ENCODE measurements around the gene SLC28A2. TPM values are rescaled to one million over a fixed set of nuclear protein-coding genes. Genes with fewer than 3 reads are reported as not detected.
A peak's percentile ranks its signal among the peaks of the same experiment; 100 is the strongest.

Gene SLC28A2
- total and polyA plus RNA-seq, 2 of the 13 experiments (the other 11 are each of a cell fraction or from before 2014, with no cell fraction given) = 0.01 to 0.11 TPM

DNA sequence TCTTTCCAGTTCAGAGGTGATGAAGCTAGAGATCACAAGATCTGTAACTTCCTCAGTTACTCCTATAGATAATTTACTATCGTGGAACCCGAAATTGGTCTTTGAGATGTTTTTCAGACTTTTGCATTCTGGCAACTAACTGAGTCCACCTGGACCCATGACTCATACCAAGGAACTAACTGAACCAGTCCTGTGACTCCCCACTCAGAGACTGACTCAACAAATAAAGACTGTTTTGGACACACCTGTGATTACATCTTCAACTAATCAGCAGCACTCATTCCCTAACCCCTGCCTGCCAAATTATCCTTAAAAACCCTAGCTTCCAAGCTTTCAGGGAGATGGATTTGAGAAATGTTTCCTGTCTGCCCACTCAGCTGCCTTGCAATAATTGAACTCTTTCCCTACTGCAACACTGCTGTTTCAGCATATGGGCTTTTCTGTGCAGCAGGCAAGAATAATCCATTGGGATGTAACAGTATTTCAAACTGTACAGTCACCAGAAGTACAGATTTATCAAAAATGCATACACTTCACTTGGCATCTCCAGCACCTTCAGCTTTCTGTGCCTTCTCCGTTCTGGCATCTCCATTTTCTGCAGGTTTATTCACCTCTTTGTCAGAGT lies 68.7 kb downstream of the SLC28A2 start:
- peak; percentile 35; the same call in 2 of the 3 replicates for ATAC-seq
- no peak overlapping the region for H3K4me3 ChIP-seq (replicated peaks in 1 of 3; ENCODE audit: insufficient read depth in 1 of 3, low read depth in 2 of 3, low read length in 3 of 3)
- no peaks in the 10 kb centered on the region for H3K36me3 ChIP-seq (replicated peaks in 1 of 2; ENCODE audit: control insufficient read depth in 1 of 2, insufficient read depth in 2 of 2, low read length in 2 of 2)
- intact Hi-C loops (cut with micrococcal nuclease; ENCODE audit: unreplicated experiment) (no loop called here), in situ Hi-C loops (cut with HindIII; ENCODE audit: extremely low pct_ligation_motif_present, low pct_unique_long_range_greater_than_20kb) (no loop called here)
- H3K4me1 ChIP-seq (ENCODE audit: insufficient read depth, low read length) = peaks cover 21% of the 10 kb centered on the region
- H3K9me3 ChIP-seq (ENCODE audit: low read length) = no peaks in the 10 kb centered on the region
- no TSS peak for BruUV-seq (replicated peaks)
- H3K9ac ChIP-seq (ENCODE audit: insufficient read depth, low read depth, low read length) = no peak overlapping the region
- no peak overlapping the region for H3K27ac ChIP-seq (ENCODE audit: extremely low read length, insufficient read depth, low read length)
- POLR2A ChIA-PET = interaction anchor here (0.9 to 2.2 kb wide), 3 partner anchors 10 to 81 kb away, joined by 3 to 5 read pairs (median 3); a partner anchor contains a TSS
- no peaks in the 10 kb centered on the region for H4K20me1 ChIP-seq (ENCODE audit: insufficient read depth, low read length)
- H3K27me3 ChIP-seq (ENCODE audit: control insufficient read depth in 1 of 2, insufficient read depth in 2 of 2, low read length in 2 of 2) = no peaks in the 10 kb centered on the region
- FAIRE-seq = peak; percentile 8
- CTCF ChIA-PET (ENCODE audit: low intra/inter-chr PET ratio, low total read pairs) = no interaction called here
- TF ChIP-seq TEAD3 (CRISPR knock-in tag; optimal IDR thresholded peaks at IDR 0.05; ENCODE audit: borderline replicate concordance) (peak; percentile 39), PAX8 (CRISPR knock-in tag; IDR thresholded peaks at IDR 0.05; ENCODE audit: borderline replicate concordance) (no peak), FOSL2 (CRISPR knock-in tag; IDR thresholded peaks at IDR 0.05) (peak; percentile 74), HOMEZ (CRISPR knock-in tag; IDR thresholded peaks at IDR 0.05; ENCODE audit: low read depth) (peak; percentile 17; the same call in 1 of the 2 replicates)
- TF ChIP-seq, protein P1, sequence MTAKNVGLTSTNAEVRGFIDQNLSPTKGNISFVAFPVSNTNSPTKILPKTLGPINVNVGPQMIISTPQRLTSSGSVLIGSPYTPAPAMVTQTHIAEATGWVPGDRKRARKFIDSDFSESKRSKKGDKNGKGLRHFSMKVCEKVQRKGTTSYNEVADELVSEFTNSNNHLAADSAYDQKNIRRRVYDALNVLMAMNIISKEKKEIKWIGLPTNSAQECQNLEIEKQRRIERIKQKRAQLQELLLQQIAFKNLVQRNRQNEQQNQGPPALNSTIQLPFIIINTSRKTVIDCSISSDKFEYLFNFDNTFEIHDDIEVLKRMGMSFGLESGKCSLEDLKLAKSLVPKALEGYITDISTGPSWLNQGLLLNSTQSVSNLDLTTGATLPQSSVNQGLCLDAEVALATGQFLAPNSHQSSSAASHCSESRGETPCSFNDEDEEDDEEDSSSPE (CRISPR knock-in tag; IDR thresholded peaks at IDR 0.05) = no peak
- peak overlapping the region; percentile 6; the same call in 1 of the 2 replicates for H3K4me2 ChIP-seq (ENCODE audit: low read depth, low read length)
- DNase-seq (ENCODE audit: low spot score) = peak; percentile 29
- H3K79me2 ChIP-seq (ENCODE audit: insufficient read depth, low read length) = no peaks in the 10 kb centered on the region
- WGBS (ENCODE audit: low lambda C conversion rate) = 38% methylated on average over 3 of the region's 3 CpGs
- no peak overlapping the region for H2AFZ ChIP-seq (ENCODE audit: low read length)
